GM18498 (cell line): ENCODE data around the gene MEIS2.

Experiments used
- ATAC-seq: cut with Tn5 transposase; IDR thresholded peaks from one replicate; pipeline ENCODE4 v1.9.1; 2021; ENCODE audit warnings: mild to moderate bottlenecking, moderate library complexity; ENCODE audit not compliant: unreplicated experiment

MEIS2 gene

DNA sequence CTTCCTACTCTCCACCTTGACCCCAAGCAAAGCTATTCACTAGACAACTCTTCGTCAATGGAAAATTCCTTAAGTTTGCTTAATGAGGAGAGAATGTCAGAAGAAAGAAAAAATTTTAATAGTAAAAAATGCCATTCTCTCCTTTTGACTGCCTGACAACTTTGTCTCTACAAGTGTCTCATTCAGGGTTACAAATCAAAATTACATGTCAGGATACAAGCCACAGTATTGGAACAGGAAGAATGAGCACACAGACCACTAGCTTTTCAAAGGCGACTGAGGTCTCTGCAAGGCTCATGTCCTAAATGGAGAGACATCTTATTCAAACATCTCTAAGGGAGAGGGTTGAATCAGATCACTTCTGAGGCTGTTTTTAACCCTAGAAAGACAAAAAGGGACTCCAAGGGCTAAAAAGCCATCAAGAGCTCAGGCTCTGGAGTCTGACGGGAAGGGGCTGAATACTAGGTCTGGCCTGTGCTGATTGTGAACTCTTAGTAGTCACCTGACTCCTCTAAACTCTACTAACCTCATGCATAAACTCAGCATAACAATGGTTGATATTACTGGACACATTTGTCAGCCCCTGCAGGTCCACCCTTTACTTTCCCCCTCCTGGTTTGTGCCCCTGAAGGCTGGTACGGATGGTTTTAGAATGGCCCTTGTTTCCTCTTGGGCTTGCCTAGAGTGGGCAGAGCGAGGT is 12.8 kb upstream of the MEIS2 start:
- no peak for ATAC-seq

DNA sequence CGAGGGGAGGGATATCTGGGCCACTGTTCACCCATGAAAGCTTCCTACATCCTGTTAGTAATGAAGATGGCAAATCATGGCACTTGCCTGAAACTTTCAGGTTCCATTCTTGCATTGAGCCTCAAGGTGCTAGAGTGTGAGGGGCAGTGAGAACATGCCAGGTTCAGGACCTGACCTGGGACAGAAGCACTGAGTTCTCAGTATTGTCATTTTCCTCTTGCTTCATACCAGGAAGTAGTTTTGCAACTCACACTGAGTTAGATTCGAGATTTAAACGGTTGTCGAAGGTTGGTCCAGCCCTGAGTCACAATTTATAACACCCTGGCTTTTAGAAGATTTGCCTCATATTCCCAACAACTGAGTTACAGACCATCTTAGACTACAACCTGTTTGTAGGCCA is 11.8 kb upstream of the MEIS2 start:
- ATAC-seq: no peak

DNA sequence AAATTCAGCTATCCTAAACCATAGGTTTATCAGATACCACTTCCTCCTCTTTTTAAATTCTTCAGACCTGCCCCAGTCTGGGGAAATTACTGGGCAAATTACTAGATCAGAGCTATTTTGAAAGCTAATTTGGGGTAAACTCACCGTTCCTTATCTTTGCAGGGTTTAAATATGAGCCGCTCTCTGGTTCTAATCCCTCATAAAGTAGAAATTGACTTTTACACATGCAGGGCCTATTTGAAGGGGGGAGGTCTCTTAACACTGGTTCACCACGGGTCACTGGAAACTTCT is 11.0 kb upstream of the MEIS2 start:
- ATAC-seq: no peak

- ATAC-seq: no peak
These were observed 9.7 kb upstream of the MEIS2 start for GRCh38 chr15:37109872-37110572.

DNA sequence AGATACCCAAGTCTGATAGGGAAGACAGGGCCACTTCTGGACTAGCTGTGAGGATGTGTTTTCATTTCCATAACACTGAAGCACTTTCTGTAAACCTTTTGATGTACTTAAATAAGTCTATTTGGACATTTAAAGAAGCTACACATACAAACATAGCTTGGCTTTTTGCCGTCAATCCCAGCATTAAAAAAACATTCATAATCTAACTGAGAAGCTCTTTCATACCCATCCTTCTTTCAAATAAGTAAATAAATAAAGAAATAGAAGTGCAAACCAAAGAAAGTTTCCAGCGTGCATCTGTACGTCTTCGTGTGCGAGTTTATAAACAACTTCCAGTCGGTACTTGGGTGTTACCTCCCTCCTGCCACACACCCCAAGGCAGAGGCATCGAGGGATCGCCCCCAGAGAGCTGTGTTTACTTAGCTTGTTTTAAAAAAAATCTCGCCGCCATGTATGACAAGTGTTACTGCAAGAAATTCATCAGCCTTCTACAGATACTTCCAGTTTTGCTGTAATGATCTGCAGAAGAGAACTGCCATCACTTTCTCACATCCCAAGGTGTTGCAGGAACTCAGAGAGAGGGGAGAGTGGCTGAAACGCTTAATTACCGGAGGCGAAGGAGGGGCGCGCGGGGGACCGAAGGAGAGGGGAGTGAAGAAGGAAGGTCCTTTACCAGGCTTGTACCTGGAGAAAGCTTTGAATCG is 9.0 kb upstream of the MEIS2 start:
- no peak for ATAC-seq

DNA sequence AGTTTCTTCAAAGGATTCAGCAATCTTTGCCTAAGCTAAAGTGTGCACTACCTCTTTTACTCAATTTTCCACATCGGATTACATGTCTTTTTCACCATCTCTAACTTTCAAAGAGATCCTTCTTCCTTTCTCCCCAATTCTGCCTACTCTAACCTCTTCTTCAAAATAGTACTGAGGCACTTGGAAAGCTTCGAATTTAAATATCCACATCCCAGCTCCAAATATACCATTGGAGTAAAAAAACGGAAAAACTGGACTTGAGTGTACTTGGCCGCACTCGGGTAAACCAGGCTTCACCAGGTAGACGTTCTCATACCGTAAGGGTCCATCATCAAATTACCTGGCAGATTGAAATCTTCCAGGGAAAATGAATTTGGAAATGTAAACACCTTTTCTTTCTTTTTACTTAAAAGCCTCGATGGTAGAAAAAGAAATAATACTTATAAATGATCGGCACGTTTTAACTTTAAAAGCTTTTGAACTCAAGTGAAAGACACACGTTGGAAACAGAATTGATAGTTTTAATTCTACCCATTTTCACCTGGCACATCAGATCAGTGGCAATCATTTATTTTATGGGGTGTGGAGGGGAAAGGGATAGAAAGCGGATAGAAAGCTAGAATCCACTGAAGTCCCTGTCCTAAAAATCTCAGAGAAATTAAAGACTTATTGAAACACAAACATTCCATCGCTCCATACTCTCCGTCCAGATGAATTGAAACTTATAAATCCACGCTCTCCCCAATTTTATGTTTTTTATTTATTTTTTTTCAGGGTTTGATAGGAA is 8.2 kb upstream of the MEIS2 start:
- ATAC-seq: no peak

DNA sequence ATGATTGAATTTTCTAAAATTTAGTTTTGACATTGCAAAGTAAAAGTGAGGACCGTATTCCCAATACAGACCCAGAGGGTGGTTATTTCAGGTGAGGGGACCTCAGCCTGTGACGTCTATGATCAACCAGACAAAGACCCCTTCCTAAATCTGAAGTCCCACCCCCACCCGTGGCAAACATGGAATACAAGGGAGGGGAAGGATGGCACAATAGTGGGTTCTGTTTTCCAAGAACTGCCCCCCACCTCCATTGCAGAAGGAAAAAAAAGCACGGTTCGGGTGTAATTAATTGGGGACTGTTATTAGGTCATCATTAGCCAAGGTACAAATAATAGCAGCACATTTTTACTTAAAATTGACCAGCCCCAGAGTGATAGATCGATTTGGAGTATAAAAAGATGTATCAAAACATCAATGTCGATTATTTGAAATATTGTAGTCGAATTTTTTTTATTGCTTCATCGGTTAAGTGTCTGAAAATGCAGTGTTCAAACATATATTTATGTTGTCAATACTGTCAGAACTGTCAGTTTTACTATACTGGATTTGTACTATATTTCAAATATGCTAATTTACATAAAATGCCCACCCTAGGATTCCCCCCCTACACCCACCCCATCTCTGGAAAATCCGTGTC is 7.5 kb upstream of the MEIS2 start:
- ATAC-seq: no peak

DNA sequence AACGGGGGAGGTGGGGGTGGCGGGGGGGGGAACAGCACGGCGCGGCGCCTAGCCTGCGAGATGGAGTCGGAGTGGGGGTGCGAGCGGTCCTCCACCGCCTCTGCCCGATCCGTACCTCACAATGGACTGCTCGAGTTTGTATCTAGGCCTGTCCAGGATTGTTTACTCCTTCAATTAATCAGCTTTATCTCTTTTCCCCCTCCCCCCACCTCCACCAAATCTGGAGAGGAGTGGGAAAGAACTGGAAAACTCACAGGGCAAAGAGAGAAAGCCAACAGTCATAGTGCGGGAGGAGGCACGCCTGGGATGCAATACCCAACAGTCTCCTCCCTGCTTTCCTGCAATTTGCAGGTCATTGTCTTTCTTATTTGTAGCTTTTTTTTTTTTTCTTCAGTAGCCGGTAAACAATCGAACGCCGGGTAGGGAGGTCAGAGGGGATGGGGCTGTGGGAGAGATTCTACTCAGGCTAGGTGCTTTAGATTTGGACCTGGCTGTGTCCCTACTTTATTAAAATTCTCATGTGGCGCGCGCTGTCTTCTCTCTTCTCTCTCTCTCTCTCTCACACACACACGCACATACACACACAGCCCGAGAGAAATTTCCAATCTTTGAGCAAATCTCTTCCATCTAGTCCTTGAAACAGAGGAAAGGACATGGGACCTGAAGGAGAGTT is 6.9 kb upstream of the MEIS2 start:
- no peak for ATAC-seq

DNA sequence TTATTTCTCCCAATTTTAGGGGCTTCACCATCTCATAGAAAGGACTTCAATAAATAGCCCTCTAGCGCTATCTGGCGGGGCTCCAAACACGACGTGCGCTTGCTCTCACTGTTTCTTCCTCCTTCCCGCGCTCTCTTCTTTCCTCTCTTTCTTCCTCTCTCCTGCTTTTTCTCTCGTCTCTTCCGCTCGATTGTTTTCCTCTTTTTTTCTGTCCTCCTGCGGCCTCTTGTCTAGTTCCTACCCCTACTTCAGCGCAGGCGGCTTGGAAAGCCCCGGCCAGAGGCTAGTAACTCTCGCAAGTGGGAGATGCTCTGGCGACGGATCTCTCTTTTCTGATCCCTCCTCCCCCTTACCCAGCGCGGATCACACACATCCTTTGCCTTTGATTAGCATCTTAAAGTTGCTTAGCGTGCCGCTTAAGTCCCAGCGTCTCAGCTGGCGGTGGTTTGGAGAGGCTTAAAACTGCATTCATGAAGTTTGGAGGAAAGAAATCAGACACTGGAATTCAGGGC is 6.2 kb upstream of the MEIS2 start:
- ATAC-seq: no peak

- ATAC-seq: no peak
These were observed 5.5 kb upstream of the MEIS2 start for GRCh38 chr15:37105889-37106288.

- ATAC-seq: no peak
These were observed 4.7 kb upstream of the MEIS2 start for GRCh38 chr15:37105029-37105428.

- ATAC-seq: no peak
These were observed 4.2 kb upstream of the MEIS2 start for GRCh38 chr15:37104424-37104981.

DNA sequence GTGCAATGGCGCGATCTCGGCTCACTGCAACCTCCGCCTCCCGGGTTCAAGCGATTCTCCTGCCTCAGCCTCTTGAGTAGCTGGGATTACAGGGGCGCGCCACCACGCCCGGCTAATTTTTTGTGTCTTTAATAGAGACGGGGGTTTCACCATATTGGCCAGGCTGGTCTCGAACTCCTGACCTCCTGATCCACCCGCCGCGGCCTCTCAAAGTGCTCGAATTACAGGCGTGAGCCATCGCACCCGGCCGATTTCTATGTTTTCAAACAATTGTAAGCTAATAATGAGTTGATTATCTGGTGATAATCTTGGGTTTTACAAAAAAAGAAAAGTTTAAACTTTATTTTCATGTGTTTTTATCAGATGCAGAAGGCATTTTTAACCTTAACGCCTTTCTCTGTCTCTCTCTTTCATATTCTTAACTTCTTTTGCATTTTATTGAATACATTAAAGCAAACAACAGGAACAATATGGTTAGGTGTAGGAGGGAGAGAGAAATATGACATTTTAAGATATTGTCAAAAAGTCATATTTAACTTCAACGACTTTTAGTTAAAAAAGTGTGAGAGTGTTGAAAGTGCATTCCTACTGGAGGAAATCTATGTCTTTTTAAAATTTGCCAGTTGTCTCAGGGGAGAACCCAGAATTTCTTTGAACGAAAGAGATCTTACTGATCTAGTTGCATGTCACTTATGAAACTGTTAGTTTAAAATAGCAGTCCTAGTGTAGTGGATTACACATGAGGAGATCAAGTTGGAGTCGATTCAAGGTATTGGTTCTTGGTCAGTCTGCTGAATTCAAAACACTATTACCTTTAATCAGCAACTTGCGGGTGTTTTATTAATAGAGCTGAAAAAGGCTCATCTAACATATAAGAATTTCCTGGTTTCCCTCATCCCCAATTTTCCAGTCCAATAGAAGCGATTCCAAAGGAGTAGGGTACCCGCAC is 3.4 kb upstream of the MEIS2 start:
- no peak for ATAC-seq

- ATAC-seq: no peak
These were observed 2.8 kb upstream of the MEIS2 start for GRCh38 chr15:37103163-37103435.

- ATAC-seq: no peak
These were observed 2.2 kb upstream of the MEIS2 start for GRCh38 chr15:37102305-37103162.

- no peak for ATAC-seq
These were observed 1.6 kb upstream of the MEIS2 start for GRCh38 chr15:37101980-37102304.

GRCh38 chr15:37100966-37101215 is 542 bp upstream of the MEIS2 start:
- ATAC-seq: peak; percentile 18

DNA sequence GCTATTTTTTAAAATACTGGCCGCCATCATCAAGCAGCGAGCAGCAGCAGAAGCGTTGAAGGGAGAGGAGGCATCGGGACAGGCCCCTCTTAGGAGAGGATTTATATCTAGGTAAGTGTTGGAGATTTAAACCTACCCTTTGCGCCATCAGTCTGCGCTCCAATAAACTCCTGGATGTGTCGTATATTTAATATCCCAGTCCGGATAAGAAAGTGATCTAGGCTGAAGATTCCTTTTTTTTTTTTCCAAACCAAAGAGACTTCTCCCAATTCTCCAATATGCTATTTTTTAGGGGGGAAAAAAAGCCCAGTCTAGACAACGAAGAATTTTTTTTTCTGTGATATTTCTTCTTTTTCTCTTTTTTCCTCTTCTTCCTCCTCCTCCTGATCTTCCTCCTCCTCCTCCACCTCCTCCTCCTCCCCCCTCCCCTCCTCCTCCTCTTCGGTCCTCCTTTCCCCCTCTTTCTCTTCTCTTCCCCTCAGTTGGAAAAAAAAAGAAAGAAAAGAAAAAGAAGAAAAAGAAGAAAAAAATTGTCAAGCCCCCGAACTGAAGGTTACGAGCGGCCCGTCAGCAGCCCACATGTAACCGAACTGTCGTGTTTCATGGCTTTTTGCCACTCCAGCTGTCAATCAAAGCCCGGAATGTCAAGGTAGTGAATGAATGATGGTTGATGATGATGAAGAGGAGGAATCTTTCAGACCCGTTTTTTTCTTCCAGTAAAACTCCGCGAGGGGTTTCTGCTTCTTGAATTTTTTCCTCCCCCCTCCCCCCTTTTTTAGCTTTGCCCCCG is 835 bp downstream of the MEIS2 start:
- peak; percentile 11 for ATAC-seq
